22Rv1 (cell line): ENCODE results near the gene NLE1.

Experiments used
- CTCF ChIP-seq: fragments of 450-650 bp; IDR thresholded peaks from 2 replicates; pipeline ENCODE4 v1.5.1; 2017; ENCODE audit warnings: mild to moderate bottlenecking
- ZFX ChIP-seq: fragments of 450-650 bp; IDR thresholded peaks from 2 replicates; pipeline ENCODE4 v1.6.1; 2017; ENCODE audit warnings: antibody characterized with exemption, borderline replicate concordance

GRCh38 chr17:35097776-35098175, 44.3 kb downstream of the NLE1 start:
- no peak for TF ChIP-seq CTCF
- no peak for TF ChIP-seq ZFX
